K562 (cell line): ENCODE measurements around the gene THADA. TPM values are rescaled to one million over a fixed set of nuclear protein-coding genes. Genes with fewer than 3 reads are reported as not detected.

Experiments
- ATAC-seq: fragments of 200-7000 bp; cut with Tn5 transposase; 3 replicates; pipeline ENCODE4 v1.9.1; 2020; ENCODE audit warnings: moderate library complexity
- BruUV-seq: library from RNA; stranded (reverse); fragments of 400-500 nt; replicated peaks from 2 replicates; lab custom pipeline; 2021; lab: Mats Ljungman, UMichigan
- CTCF ChIA-PET: fragments of 300-600 bp; formaldehyde crosslinking; extraction: SDS; loops from one replicate; lab custom pipeline; 2021; ENCODE audit warnings: low intra/inter-chr PET ratio; lab: Yijun Ruan, JAX
- POLR2A ChIA-PET: fragments of 300-600, 350-650 bp; sonication (Branson Sonifier 250); formaldehyde crosslinking; extraction: SDS; loops from one replicate; lab custom pipeline; 2021; ENCODE audit warnings: antibody characterized with exemption, inconsistent platforms; lab: Yijun Ruan, JAX
- DNase-seq, 4 experiments: peaks; one replicate each; pipeline versions ENCODE4 v3.0.0 to v3.0.0-alpha.2; 2011 to 2018; ENCODE audit warnings: low spot score in 3 of 4, mixed read lengths in 3 of 4; ENCODE audit errors: extremely low read depth in 1 of 4
- FAIRE-seq: peaks from 2 replicates; lab custom pipeline; 2011; peaks lifted over from hg19 to GRCh38; lab: Jason Lieb, UNC
- H2AFZ ChIP-seq: 2 replicates; pipeline ENCODE4 v1.6.0; 2011; ENCODE audit warnings: low read depth, low read length, control low read depth, inconsistent platforms
- H3K27ac ChIP-seq: fragments of 200-600 bp; 3 replicates; pipeline ENCODE4 v1.8.0; 2011; ENCODE audit warnings: low read depth, mild to moderate bottlenecking, control low read depth, inconsistent platforms, low read length, moderate library complexity, mixed read lengths; ENCODE audit errors: extremely low read depth
- H3K27me3 ChIP-seq, 2 experiments: fragments of 300-600 bp in 1 of 2; 2 replicates in 1 of 2; 3 replicates in 1 of 2; pipeline versions ENCODE4 v1.6.0 to v1.8.0; 2011; ENCODE audit warnings: inconsistent platforms in 2 of 2, low read length in 2 of 2, mild to moderate bottlenecking in 1 of 2, mixed read lengths in 1 of 2, moderate library complexity in 1 of 2; ENCODE audit not compliant: control insufficient read depth in 2 of 2, insufficient read depth in 2 of 2
- H3K36me3 ChIP-seq: fragments of 300-600 bp; 3 replicates; pipeline ENCODE4 v1.8.0; 2011; ENCODE audit warnings: mild to moderate bottlenecking, low read length, inconsistent platforms; ENCODE audit not compliant: control insufficient read depth, insufficient read depth
- H3K4me1 ChIP-seq, 2 experiments: fragments of 200-600 bp in 1 of 2; replicated peaks in 1 of 2; 2 replicates in 1 of 2; 3 replicates in 1 of 2; pipeline versions ENCODE4 v1.5.1 to v1.8.0; 2011; ENCODE audit warnings: inconsistent platforms in 2 of 2, low read length in 2 of 2, mild to moderate bottlenecking in 1 of 2, mixed read lengths in 1 of 2, moderate library complexity in 1 of 2; ENCODE audit not compliant: control insufficient read depth in 2 of 2, insufficient read depth in 2 of 2
- H3K4me2 ChIP-seq: 2 replicates; pipeline ENCODE4 v1.6.1; 2011; ENCODE audit warnings: low read length, control low read depth, inconsistent platforms, mixed read lengths; ENCODE audit not compliant: insufficient read depth
- H3K4me3 ChIP-seq: fragments of 200-600 bp; sonication (generic), shearing (Covaris generic); 2 replicates; pipeline ENCODE4 v1.5.1; 2016; ENCODE audit warnings: control low read depth, inconsistent platforms
- H3K79me2 ChIP-seq: fragments of 200-600 bp; 3 replicates; pipeline ENCODE4 v1.8.0; 2011; ENCODE audit warnings: low read length, inconsistent platforms; ENCODE audit not compliant: control insufficient read depth, insufficient read depth
- H3K9ac ChIP-seq, 2 experiments: 2 replicates each; pipeline versions ENCODE4 v1.6.0 to v1.6.1; 2011; ENCODE audit warnings: low read depth in 2 of 2, low read length in 2 of 2, control low read depth in 1 of 2, inconsistent platforms in 1 of 2, mild to moderate bottlenecking in 1 of 2, mixed read lengths in 1 of 2; ENCODE audit not compliant: insufficient read depth in 1 of 2
- H3K9me1 ChIP-seq: one replicate; pipeline ENCODE4 v1.6.0; 2011; ENCODE audit warnings: inconsistent platforms, mild to moderate bottlenecking, low read length, moderate library complexity; ENCODE audit not compliant: control insufficient read depth, insufficient read depth
- H3K9me3 ChIP-seq: replicated peaks from 2 replicates; pipeline ENCODE4 v1.5.1; 2011; ENCODE audit warnings: low read depth, low read length, inconsistent platforms; ENCODE audit not compliant: control insufficient read depth, insufficient read depth
- H4K20me1 ChIP-seq: replicated peaks from 2 replicates; pipeline ENCODE4 v1.6.1; 2011; ENCODE audit warnings: low read length, inconsistent platforms, mixed read lengths; ENCODE audit not compliant: control insufficient read depth, insufficient read depth
- ARID1B ChIP-seq: fragments of 450-650 bp; IDR thresholded peaks from 2 replicates; pipeline ENCODE4 v1.6.1; 2016; ENCODE audit warnings: antibody characterized with exemption, mild to moderate bottlenecking, inconsistent platforms
- ILK ChIP-seq: fragments of 450-650 bp; IDR thresholded peaks from 2 replicates; pipeline ENCODE4 v1.6.1; 2016; ENCODE audit warnings: missing genetic modification characterization, low read depth, mild to moderate bottlenecking, missing compliant biosample characterization, moderate library complexity, borderline replicate concordance
- PYGO2 ChIP-seq: fragments of 450-650 bp; IDR thresholded peaks from 2 replicates; pipeline ENCODE4 v1.6.1; 2016; ENCODE audit warnings: mild to moderate bottlenecking, missing genetic modification characterization, moderate library complexity, missing compliant biosample characterization
- RB1 ChIP-seq: fragments of 450-650 bp; IDR thresholded peaks from 2 replicates; pipeline ENCODE4 v1.6.1; 2017; ENCODE audit warnings: low read depth, mild to moderate bottlenecking
- RBBP5 ChIP-seq: fragments of 200-600 bp; sonication (generic); IDR thresholded peaks from 2 replicates; pipeline ENCODE4 v1.6.1; 2012; ENCODE audit warnings: borderline replicate concordance, mild to moderate bottlenecking, low read length, control low read depth, inconsistent platforms; ENCODE audit not compliant: insufficient read depth, poor library complexity, severe bottlenecking
- RBM39 ChIP-seq: fragments of 200-400 bp; formaldehyde crosslinking; optimal IDR thresholded peaks from 2 replicates; pipeline ENCODE3; 2018; ENCODE audit warnings: low read depth, low read length
- SAP30 ChIP-seq: fragments of 200-600 bp; sonication (generic); IDR thresholded peaks from 2 replicates; pipeline ENCODE4 v1.6.1; 2012; ENCODE audit warnings: borderline replicate concordance, low read depth, mild to moderate bottlenecking, moderate library complexity, low read length, control low read depth, inconsistent platforms; ENCODE audit not compliant: insufficient read depth, poor library complexity, severe bottlenecking
- SLC30A9 ChIP-seq: fragments of 250-450 bp; sonication (Bioruptor Pico); IDR thresholded peaks from 2 replicates; pipeline ENCODE4 v1.8.0; 2022; ENCODE audit warnings: mild to moderate bottlenecking, moderate library complexity
- YY1 ChIP-seq, 3 experiments: IDR thresholded peaks; 2 replicates each; pipeline ENCODE4 v1.6.1; 2011; ENCODE audit warnings: low read length in 2 of 3, mild to moderate bottlenecking in 2 of 3, moderate library complexity in 2 of 3, borderline replicate concordance in 1 of 3, control low read depth in 1 of 3, low read depth in 1 of 3; ENCODE audit not compliant: insufficient read depth in 3 of 3, insufficient replicate concordance in 2 of 3, control insufficient read depth in 1 of 3, insufficient read length in 1 of 3; ENCODE audit errors: extremely low read depth in 1 of 3
- ZNF124 ChIP-seq: sonication (generic); formaldehyde crosslinking; IDR thresholded peaks from 2 replicates; pipeline ENCODE4 v1.8.1; 2022; ENCODE audit warnings: missing genetic modification reagents
- ZNF668 ChIP-seq: fragments of 250-450 bp; sonication (Bioruptor Pico); IDR thresholded peaks from 2 replicates; pipeline ENCODE4 v1.8.0; 2022; ENCODE audit warnings: mild to moderate bottlenecking, inconsistent platforms
- ZNF778 ChIP-seq: fragments of 450-650 bp; formaldehyde crosslinking; IDR thresholded peaks from 2 replicates; pipeline ENCODE4 v1.4.0; 2020; ENCODE audit warnings: mild to moderate bottlenecking, moderate library complexity
- WGBS: fragments of 100-300 bp; shearing (Covaris generic); methylation state at CpG from one replicate; pipeline ENCODE4 v1.1.6; 2016; ENCODE audit warnings: low coverage, mixed read lengths; ENCODE audit not compliant: insufficient coverage; ENCODE audit errors: missing lambda C conversion rate; 5-methylcytosine and 5-hydroxymethylcytosine counted together
- in situ Hi-C: fragments of 300-500 bp; cut with MboI; formaldehyde crosslinking; loops from 4 replicates; pipeline ENCODE4 v1.15.0; 2018; ENCODE audit warnings: inconsistent platforms, mixed read lengths
- intact Hi-C: fragments of 100-400 bp; cut with micrococcal nuclease; formaldehyde crosslinking; loops from 2 replicates; pipeline ENCODE4 v1.14.2; 2022
- polyA plus RNA-seq, 8 experiments: library from polyadenylated mRNA; depleted of rRNA in 4 of 8; stranded (reverse) in 5 of 8; unstranded in 3 of 8; fragments of >200 nt; fragmentation: Nextera tagmentation in 2 of 8; fragmentation: Illumina TruSeq in 1 of 8; extraction: Ambion mirVana in 2 of 8; extraction: Trizol in 1 of 8; gene quantifications; 2 replicates each; pipeline versions ENCODE4 v1.2.1 to v1.2.3, GENCODE V29; 2011 to 2014; ENCODE audit warnings: inconsistent platforms in 1 of 8, missing spikeins in 1 of 8
- total RNA-seq, 7 experiments: library from RNA; depleted of rRNA in 6 of 7; stranded (reverse); fragments of >200 nt in 6 of 7; fragmentation: Illumina TruSeq in 2 of 7; extraction: Trizol in 2 of 7; gene quantifications; 2 replicates each; pipeline versions ENCODE4 v1.2.1 to v1.2.3, GENCODE V29; 2011 to 2021; ENCODE audit warnings: low replicate concordance in 1 of 7
- TF ChIP-seq, protein P1 (sequence below): fragments of 150-350 bp; conservative IDR thresholded peaks from 2 replicates; pipeline ENCODE4 v1.6.1; 2014; ENCODE audit warnings: low read length
- TF ChIP-seq, protein P2 (sequence below): sonication (generic); formaldehyde crosslinking; IDR thresholded peaks from 2 replicates; pipeline ENCODE4 v1.8.0; 2022; ENCODE audit warnings: missing genetic modification reagents, mild to moderate bottlenecking, borderline replicate concordance
- TF ChIP-seq, protein P3 (sequence below): fragments of 250-450 bp; sonication (Bioruptor Pico); IDR thresholded peaks from 2 replicates; pipeline ENCODE4 v1.6.1; 2021; ENCODE audit warnings: mild to moderate bottlenecking

Gene THADA
- total and polyA plus RNA-seq, 9 of the 15 experiments (the other 6 are each of a cell fraction or from before 2014, with no cell fraction given) = 17.8 to 34.7 (median 31.9) TPM

DNA sequence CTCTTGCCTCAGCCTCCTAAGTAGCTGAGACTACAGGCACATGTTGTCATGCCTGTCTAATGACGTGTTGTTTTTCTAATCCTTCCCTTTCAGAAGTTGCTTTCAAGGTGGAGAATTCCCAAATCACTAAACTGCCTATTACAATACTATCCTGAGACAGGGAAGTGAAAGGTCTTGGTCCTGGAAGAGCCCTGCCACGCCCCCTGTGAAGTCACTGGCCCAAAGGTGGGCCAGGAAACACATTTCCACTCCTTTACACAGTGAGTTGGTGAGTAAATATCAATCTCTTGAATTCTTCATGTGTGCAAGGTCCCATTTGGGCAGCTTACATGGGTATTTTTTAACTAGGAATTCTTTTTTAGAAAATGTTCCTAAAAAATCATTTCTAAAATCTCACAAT is 150.1 kb downstream of the THADA start:
- no peaks in the 10 kb centered on the region for H3K9me1 ChIP-seq
- in situ Hi-C loops (no loop called here), intact Hi-C loops (no loop called here)
- WGBS = 88% methylated on average over 2 of the region's 2 CpGs
- CTCF ChIA-PET = no interaction called here
- no peak overlapping the region for H3K9ac ChIP-seq
- BruUV-seq = no TSS peak
- FAIRE-seq = no peak
- H3K4me3 ChIP-seq = no peak overlapping the region
- no peaks in the 10 kb centered on the region for H3K36me3 ChIP-seq
- no peak overlapping the region for H2AFZ ChIP-seq
- TF ChIP-seq ZNF778 (CRISPR knock-in tag) = no peak
- no peak for TF ChIP-seq SAP30
- TF ChIP-seq, protein P1, sequence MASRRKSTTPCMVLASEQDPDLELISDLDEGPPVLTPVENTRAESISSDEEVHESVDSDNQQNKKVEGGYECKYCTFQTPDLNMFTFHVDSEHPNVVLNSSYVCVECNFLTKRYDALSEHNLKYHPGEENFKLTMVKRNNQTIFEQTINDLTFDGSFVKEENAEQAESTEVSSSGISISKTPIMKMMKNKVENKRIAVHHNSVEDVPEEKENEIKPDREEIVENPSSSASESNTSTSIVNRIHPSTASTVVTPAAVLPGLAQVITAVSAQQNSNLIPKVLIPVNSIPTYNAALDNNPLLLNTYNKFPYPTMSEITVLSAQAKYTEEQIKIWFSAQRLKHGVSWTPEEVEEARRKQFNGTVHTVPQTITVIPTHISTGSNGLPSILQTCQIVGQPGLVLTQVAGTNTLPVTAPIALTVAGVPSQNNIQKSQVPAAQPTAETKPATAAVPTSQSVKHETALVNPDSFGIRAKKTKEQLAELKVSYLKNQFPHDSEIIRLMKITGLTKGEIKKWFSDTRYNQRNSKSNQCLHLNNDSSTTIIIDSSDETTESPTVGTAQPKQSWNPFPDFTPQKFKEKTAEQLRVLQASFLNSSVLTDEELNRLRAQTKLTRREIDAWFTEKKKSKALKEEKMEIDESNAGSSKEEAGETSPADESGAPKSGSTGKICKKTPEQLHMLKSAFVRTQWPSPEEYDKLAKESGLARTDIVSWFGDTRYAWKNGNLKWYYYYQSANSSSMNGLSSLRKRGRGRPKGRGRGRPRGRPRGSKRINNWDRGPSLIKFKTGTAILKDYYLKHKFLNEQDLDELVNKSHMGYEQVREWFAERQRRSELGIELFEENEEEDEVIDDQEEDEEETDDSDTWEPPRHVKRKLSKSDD = no peak
- TF ChIP-seq RBM39 = no peak
- no peak for TF ChIP-seq RB1
- TF ChIP-seq RBBP5 = no peak
- no peak for TF ChIP-seq ZNF124
- no peak for TF ChIP-seq PYGO2
- TF ChIP-seq ARID1B = no peak
- no peak for TF ChIP-seq YY1 (IDR thresholded peaks at IDR 0.05; ENCODE audit: borderline replicate concordance in 1 of 3, control insufficient read depth in 1 of 3, extremely low read depth in 1 of 3, insufficient read depth in 3 of 3, insufficient read length in 1 of 3, insufficient replicate concordance in 2 of 3, low read depth in 1 of 3, low read length in 2 of 3)
- TF ChIP-seq ILK (tag) = no peak
- no peak for TF ChIP-seq SLC30A9 (CRISPR knock-in tag)
- TF ChIP-seq ZNF668 = no peak
- TF ChIP-seq, protein P2, sequence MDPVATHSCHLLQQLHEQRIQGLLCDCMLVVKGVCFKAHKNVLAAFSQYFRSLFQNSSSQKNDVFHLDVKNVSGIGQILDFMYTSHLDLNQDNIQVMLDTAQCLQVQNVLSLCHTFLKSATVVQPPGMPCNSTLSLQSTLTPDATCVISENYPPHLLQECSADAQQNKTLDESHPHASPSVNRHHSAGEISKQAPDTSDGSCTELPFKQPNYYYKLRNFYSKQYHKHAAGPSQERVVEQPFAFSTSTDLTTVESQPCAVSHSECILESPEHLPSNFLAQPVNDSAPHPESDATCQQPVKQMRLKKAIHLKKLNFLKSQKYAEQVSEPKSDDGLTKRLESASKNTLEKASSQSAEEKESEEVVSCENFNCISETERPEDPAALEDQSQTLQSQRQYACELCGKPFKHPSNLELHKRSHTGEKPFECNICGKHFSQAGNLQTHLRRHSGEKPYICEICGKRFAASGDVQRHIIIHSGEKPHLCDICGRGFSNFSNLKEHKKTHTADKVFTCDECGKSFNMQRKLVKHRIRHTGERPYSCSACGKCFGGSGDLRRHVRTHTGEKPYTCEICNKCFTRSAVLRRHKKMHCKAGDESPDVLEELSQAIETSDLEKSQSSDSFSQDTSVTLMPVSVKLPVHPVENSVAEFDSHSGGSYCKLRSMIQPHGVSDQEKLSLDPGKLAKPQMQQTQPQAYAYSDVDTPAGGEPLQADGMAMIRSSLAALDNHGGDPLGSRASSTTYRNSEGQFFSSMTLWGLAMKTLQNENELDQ = no peak
- TF ChIP-seq, protein P3, sequence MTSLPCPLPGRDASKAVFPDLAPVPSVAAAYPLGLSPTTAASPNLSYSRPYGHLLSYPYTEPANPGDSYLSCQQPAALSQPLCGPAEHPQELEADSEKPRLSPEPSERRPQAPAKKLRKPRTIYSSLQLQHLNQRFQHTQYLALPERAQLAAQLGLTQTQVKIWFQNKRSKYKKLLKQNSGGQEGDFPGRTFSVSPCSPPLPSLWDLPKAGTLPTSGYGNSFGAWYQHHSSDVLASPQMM (CRISPR knock-in tag) = no peak
- H3K9me3 ChIP-seq = no peaks in the 10 kb centered on the region
- POLR2A ChIA-PET = interaction anchor here (0.5 to 0.6 kb wide), 2 partner anchors 30 to 422 kb away, joined by 3 read pairs; no protein-coding TSS in a partner anchor
- no peak for DNase-seq
- H3K27ac ChIP-seq = no peak overlapping the region
- no peak for ATAC-seq
- H3K4me2 ChIP-seq = no peak overlapping the region
- H3K4me1 ChIP-seq = no peaks in the 10 kb centered on the region
- H3K27me3 ChIP-seq = no peaks in the 10 kb centered on the region
- no peaks in the 10 kb centered on the region for H3K79me2 ChIP-seq
- no peaks in the 10 kb centered on the region for H4K20me1 ChIP-seq
